GM19351 (cell line): ENCODE data around the gene FN3KRP.

Experiments
- ATAC-seq: cut with Tn5 transposase; IDR thresholded peaks from one replicate; pipeline ENCODE4 v1.9.1; 2021; ENCODE audit warnings: mild to moderate bottlenecking, moderate library complexity; ENCODE audit not compliant: unreplicated experiment

Gene FN3KRP

DNA sequence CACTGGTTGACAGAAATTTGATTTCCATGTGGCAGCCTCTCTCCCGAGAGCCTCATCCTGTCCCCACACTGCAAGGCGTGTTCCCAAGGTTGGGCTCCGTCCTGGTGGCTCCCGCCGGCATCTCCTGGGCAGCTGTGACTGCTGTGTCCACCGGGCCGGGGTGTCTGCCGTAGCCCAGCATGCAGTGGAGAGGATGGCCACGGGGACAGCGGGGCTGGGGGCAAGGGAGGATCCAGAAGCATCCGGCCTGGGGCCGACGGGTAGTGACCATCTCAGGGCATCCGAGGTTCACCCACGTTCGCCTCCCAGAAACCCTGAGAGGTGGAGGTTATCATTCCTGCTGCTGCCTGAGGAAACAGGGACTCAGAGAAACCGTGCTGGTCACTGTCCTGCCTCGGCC, 10.8 kb upstream of the FN3KRP start:
- no peak for ATAC-seq

DNA sequence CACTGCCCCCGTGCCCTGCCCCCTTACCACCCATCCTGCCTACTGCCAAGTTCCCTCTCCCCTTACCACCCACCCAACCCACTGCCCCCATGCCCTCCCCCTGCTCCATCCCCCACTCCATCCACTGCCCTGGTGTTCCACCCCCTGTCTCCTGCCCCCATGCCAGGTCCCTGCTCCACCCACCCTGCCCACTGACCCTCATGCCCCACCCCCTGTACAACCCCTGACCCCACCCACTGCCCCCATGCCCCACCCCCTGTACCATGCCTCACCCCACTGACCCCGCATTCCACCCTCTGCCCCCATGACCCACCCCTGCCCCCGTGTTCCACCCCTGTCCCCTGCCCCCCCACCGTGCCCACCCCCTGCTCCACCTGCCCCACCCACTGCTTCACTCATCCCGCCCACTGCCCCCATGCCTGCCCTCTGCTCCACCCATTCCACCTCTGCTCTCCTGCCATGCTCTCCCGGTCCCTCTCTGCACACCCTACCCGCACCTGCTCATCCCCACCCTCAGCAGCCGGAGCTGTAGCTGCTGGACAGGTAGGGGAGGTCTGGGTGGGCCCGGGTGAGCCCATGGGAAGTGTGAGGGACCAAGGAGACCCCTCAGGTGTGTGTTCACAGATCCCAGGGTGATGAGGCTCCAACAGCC, 7.4 kb upstream of the FN3KRP start:
- no peak for ATAC-seq

- no peak for ATAC-seq
Observed at GRCh38 chr17:82709676-82710498, 6.6 kb upstream of the FN3KRP start.

GRCh38 chr17:82710499-82711232, 5.8 kb upstream of the FN3KRP start:
- ATAC-seq: no peak

- ATAC-seq: no peak
Observed at GRCh38 chr17:82713071-82713723, 3.3 kb upstream of the FN3KRP start.

GRCh38 chr17:82718986-82719685, 2.6 kb downstream of the FN3KRP start:
- ATAC-seq: no peak

GRCh38 chr17:82720204-82720603, 3.7 kb downstream of the FN3KRP start:
- ATAC-seq: no peak

- no peak for ATAC-seq
Observed at GRCh38 chr17:82722341-82723013, 6.0 kb downstream of the FN3KRP start.

GRCh38 chr17:82723169-82723807, 6.8 kb downstream of the FN3KRP start:
- no peak for ATAC-seq

DNA sequence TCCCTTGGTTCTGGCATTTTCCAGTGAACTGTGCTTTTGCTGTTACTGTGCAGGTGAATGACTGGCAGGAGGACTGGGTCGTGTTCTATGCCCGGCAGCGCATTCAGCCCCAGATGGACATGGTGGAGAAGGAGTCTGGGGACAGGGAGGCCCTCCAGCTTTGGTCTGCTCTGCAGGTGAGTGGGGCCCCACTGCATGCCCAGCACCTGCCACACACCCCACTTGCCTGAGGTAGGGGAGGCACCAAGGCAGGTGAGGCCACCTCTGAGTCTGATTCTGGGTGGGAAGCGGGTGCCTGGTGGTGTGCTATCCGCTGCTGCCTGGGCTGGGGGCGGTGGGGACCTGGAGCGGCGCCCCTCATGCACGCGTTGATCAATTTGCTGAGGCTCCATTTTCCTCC, 9.9 kb downstream of the FN3KRP start:
- no peak for ATAC-seq

GRCh38 chr17:82729479-82730260, 13.2 kb downstream of the FN3KRP start:
- ATAC-seq: no peak

DNA sequence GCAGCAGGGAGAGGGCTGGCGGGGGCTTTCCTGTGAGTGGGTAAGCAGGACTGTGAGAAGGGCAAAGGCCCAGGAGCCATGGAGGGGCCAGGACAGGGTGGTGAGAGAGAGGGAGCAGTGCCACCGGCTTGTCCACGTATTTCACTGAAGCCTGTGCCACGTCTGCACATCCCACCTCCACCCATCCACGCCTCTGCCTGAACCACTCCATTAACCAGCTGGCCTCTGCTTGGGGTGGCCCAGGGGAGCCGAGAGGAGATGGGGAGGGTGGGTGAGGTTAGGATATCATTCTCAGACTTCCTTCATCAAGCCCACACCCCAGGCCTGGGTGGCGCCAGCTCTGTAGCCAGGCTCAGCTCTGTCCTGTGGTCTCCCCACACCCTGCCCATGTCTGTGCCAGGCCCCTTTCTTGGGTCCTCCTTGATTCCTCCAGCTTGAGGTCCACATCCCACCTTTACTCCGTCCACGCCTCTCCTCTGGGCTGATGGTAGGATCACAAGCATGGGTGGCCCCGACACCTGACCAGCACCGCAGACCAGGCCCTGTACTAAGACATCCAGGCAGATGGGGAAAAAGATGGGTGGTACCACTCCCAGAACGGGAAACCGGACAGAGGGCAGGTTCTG, 15.7 kb downstream of the FN3KRP start:
- no peak for ATAC-seq

DNA sequence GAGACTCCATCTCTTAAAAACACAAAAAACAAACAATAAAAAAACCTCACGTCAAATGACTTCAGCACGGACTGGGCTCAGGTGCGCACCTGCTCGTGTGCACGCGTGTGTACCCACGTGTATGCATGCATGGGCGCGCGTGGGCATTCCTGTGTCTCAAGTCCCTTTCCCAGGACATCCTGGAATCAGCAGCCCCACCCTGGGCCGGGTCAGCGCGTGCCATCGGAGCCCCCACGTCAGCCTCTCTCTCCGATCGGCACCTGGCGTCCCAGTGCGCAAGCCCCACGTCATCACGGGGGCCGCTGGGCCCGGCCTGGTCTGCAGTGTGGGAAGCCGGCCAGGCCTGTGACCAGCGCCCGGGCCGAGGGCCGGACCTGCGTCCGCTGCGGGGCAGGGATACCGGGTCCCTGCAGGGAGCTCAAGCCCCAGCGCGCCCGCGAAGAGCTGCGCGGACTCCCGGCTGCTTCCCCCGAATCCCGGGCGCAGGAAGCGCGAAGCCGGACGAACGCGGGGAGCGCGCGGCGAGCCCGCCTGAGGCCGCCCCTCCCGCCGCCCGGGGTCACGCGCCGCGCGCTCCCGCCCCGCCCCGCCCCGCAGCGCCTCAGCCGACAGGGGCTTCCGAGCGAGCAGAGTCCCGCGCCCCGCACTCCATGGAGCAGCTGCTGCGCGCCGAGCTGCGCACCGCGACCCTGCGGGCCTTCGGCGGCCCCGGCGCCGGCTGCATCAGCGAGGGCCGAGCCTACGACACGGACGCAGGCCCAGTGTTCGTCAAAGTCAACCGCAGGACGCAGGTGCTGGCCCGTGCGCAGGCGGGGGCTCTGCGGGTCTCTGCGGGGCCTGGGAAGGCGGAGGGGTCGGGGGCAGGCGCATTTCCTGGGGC, 18.7 kb downstream of the FN3KRP start, which contains the start of gene FN3K:
TSS of gene FN3K (plus strand) at position 629 of the 880 bp plus-strand sequence. CDS start at position 651, 22 bp downstream.
- no peak for ATAC-seq

DNA sequence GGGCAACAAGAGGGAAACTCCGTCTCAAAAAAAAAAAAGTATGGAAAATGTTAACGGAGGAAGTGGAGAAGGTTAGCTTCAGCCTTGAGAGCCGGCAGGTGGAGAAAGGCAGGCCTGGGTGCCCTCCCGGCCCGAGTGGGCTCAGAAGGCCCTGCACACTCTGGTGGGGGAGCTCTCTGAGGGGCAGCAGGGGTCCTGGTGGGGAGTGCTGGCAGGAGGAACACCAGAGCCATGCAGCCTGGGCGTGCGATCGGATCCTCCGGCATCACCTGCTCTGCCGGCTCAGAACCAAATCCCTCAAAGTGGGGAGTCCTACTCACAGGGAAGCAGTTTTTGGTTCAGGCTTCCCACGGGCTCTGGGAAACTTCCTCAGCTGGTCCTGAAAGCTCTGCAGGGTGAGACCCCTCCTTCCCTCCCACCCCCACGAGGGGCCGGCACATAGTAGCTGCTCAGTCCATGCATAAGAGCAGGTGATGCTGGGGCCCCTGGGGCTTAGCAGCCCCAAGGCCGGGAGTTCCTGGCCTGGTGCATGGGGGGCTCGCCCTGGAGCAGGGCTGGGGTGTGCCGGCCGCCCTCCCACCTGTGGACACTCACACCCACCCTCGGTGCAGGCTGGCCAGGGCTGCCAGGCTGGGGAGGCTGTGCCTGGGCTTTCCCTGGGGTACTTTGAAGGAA, 20.1 kb downstream of the FN3KRP start:
- no peak for ATAC-seq

- ATAC-seq: no peak
Observed at GRCh38 chr17:82737967-82738877, 21.7 kb downstream of the FN3KRP start.
